Activated CD8-positive, alpha-beta T cell treated with anti-CD3 and anti-CD28 coated beads for 36 hours (primary cell): ENCODE measurements around the gene ALG8. TPM values are rescaled to one million over a fixed set of nuclear protein-coding genes. Genes with fewer than 3 reads are reported as not detected.

Source experiments
- ATAC-seq: fragments of 200-7000 bp; cut with Tn5 transposase; one replicate; pipeline ENCODE4 v1.10.0; 2021; ENCODE audit warnings: mild to moderate bottlenecking, moderate library complexity
- CTCF ChIA-PET: fragments of 350-600 bp; sonication (Branson Sonifier 250); formaldehyde crosslinking; loops from one replicate; lab custom pipeline; 2021; ENCODE audit warnings: antibody characterized with exemption; lab: Charles Lee
- POLR2A ChIA-PET: fragments of 350-600 bp; sonication (Branson Sonifier 250); formaldehyde crosslinking; loops from one replicate; lab custom pipeline; 2021; ENCODE audit warnings: antibody characterized with exemption; lab: Charles Lee
- DNase-seq: peaks from one replicate; pipeline ENCODE4 v3.0.0-alpha.2; 2020
- H3K27ac Mint-ChIP-seq: one replicate; pipeline ENCODE4 v1.8.0; 2021; ENCODE audit warnings: mild to moderate bottlenecking, mixed read lengths
- H3K27me3 Mint-ChIP-seq: one replicate; pipeline ENCODE4 v1.8.0; 2021; ENCODE audit warnings: mixed read lengths
- H3K36me3 Mint-ChIP-seq: one replicate; pipeline ENCODE4 v1.8.0; 2021; ENCODE audit warnings: low read depth, mixed read lengths
- H3K4me1 Mint-ChIP-seq: one replicate; pipeline ENCODE4 v1.8.0; 2021; ENCODE audit warnings: low read depth, mixed read lengths
- H3K4me3 Mint-ChIP-seq: one replicate; pipeline ENCODE4 v1.8.0; 2021; ENCODE audit warnings: mild to moderate bottlenecking, moderate library complexity, mixed read lengths
- H3K9me3 Mint-ChIP-seq: one replicate; pipeline ENCODE4 v1.8.0; 2021; ENCODE audit warnings: mixed read lengths
- CTCF ChIP-seq: fragments of 200-600 bp; IDR thresholded peaks from one replicate; pipeline ENCODE4 v1.8.0; 2022; ENCODE audit warnings: antibody characterized with exemption, mild to moderate bottlenecking
- intact Hi-C: fragments of 100-400 bp; cut with micrococcal nuclease; formaldehyde crosslinking; loops from one replicate; pipeline ENCODE4 v1.10.0; 2022
- total RNA-seq, 2 experiments: library from RNA; stranded (reverse); gene quantifications; one replicate each; pipeline ENCODE4 v1.2.3, GENCODE V29; 2021

ALG8 gene
- total RNA-seq, 2 experiments from 2014 or later, result 45.5 to 47.7 TPM

- no peak for TF ChIP-seq CTCF
- Mint-ChIP-seq H3K27ac (no peak overlapping the region), H3K36me3 (no peaks in the 10 kb centered on the region), H3K4me3 (no peak overlapping the region), H3K4me1 (no peaks in the 10 kb centered on the region), H3K9me3 (no peaks in the 10 kb centered on the region), H3K27me3 (no peaks in the 10 kb centered on the region)
- DNase-seq (no peak), ATAC-seq (no peak)
- POLR2A ChIA-PET, result no interaction called here
- CTCF ChIA-PET, result interaction anchor here (1.0 kb wide), 1 partner anchor 16 kb away, joined by 3 read pairs; no protein-coding TSS in a partner anchor
- intact Hi-C loops, result no loop called here
These were observed 27.5 kb upstream of the ALG8 start for GRCh38 chr11:78166855-78167469.

- POLR2A ChIA-PET, result interaction anchor here (0.6 kb wide), 1 partner anchor 298 kb away, joined by 4 read pairs; no protein-coding TSS in a partner anchor
- ATAC-seq (no peak), DNase-seq (no peak)
- TF ChIP-seq CTCF, result no peak
- H3K4me1 Mint-ChIP-seq, result no peaks in the 10 kb centered on the region
- intact Hi-C loops, result no loop called here
- H3K27ac Mint-ChIP-seq, result no peak overlapping the region
- H3K4me3 Mint-ChIP-seq, result no peak overlapping the region
- no peaks in the 10 kb centered on the region for H3K36me3 Mint-ChIP-seq
- H3K9me3 Mint-ChIP-seq, result no peaks in the 10 kb centered on the region
- no peaks in the 10 kb centered on the region for H3K27me3 Mint-ChIP-seq
- CTCF ChIA-PET, result interaction anchor here (1.4 kb wide), 1 partner anchor 119 kb away, joined by 3 read pairs; no protein-coding TSS in a partner anchor
These were observed 25.0 kb upstream of the ALG8 start for GRCh38 chr11:78164471-78164870.

- no peaks in the 10 kb centered on the region for H3K36me3 Mint-ChIP-seq
- H3K4me1 Mint-ChIP-seq, result no peaks in the 10 kb centered on the region
- H3K27me3 Mint-ChIP-seq, result no peaks in the 10 kb centered on the region
- no peak overlapping the region for H3K27ac Mint-ChIP-seq
- TF ChIP-seq CTCF, result no peak
- POLR2A ChIA-PET, result no interaction called here
- intact Hi-C loops, result no loop called here
- H3K4me3 Mint-ChIP-seq, result no peak overlapping the region
- ATAC-seq, result no peak
- DNase-seq, result no peak
- H3K9me3 Mint-ChIP-seq, result no peaks in the 10 kb centered on the region
- CTCF ChIA-PET, result interaction anchor here (1.2 to 1.4 kb wide), 2 partner anchors 21 to 118 kb away, joined by 3 read pairs; no protein-coding TSS in a partner anchor
These were observed 24.4 kb upstream of the ALG8 start for GRCh38 chr11:78163828-78164227.

GRCh38 chr11:78161962-78162371, 22.5 kb upstream of the ALG8 start:
- CTCF ChIA-PET, result no interaction called here
- Mint-ChIP-seq H3K9me3 (no peaks in the 10 kb centered on the region), H3K27ac (no peak overlapping the region), H3K4me1 (no peaks in the 10 kb centered on the region), H3K36me3 (no peaks in the 10 kb centered on the region), H3K27me3 (no peaks in the 10 kb centered on the region), H3K4me3 (no peak overlapping the region)
- ATAC-seq (no peak), DNase-seq (no peak)
- POLR2A ChIA-PET, result no interaction called here
- intact Hi-C loops, result no loop called here
- no peak for TF ChIP-seq CTCF

- CTCF ChIA-PET, result no interaction called here
- Mint-ChIP-seq H3K4me1 (no peaks in the 10 kb centered on the region), H3K27me3 (no peaks in the 10 kb centered on the region), H3K27ac (no peak overlapping the region), H3K36me3 (no peaks in the 10 kb centered on the region), H3K9me3 (no peaks in the 10 kb centered on the region), H3K4me3 (no peak overlapping the region)
- intact Hi-C loops, result no loop called here
- no peak for TF ChIP-seq CTCF
- DNase-seq (no peak), ATAC-seq (no peak)
- POLR2A ChIA-PET, result interaction anchor here (1.0 kb wide), 1 partner anchor 10 kb away, joined by 3 read pairs; no protein-coding TSS in a partner anchor
These were observed 21.9 kb upstream of the ALG8 start for GRCh38 chr11:78161346-78161745.
